ENCODE data around the gene THSD4.

GRCh38 chr15:71623111-71623510, 507.8 kb downstream of the THSD4 start:
- no peak for TF ChIP-seq CTCF (optimal IDR thresholded peaks at IDR 0.05 in 1 of 3, IDR thresholded peaks at IDR 0.05 in 1 of 3, conservative IDR thresholded peaks at IDR 0.05 in 1 of 3; ENCODE audit: extremely low read depth in 1 of 3, insufficient read depth in 2 of 3, low read length in 3 of 3)
- no peak for TF ChIP-seq EZH2 (IDR thresholded peaks at IDR 0.05; ENCODE audit: low read length)
